HepG2 (cell line): Measurements from ENCODE around the gene TLDC2. TPM values are rescaled to one million over a fixed set of nuclear protein-coding genes. Genes with fewer than 3 reads are reported as not detected.

Experiments
- ATAC-seq: fragments of 200-7000 bp; cut with Tn5 transposase; 3 replicates; pipeline ENCODE4 v1.9.1; 2020; ENCODE audit warnings: mild to moderate bottlenecking, moderate library complexity
- BruUV-seq: library from RNA; stranded (reverse); fragments of 400-500 nt; replicated peaks from 2 replicates; lab custom pipeline; 2021; lab: Mats Ljungman, UMichigan
- CTCF ChIA-PET: fragments of 300-600 bp; formaldehyde crosslinking; extraction: SDS; loops from one replicate; lab custom pipeline; 2021; ENCODE audit warnings: low total read pairs, inconsistent platforms, low intra/inter-chr PET ratio; lab: Yijun Ruan, JAX
- POLR2A ChIA-PET: fragments of 350-600 bp; sonication (Branson Sonifier 250); formaldehyde crosslinking; loops from one replicate; lab custom pipeline; 2020; ENCODE audit warnings: antibody characterized with exemption, inconsistent platforms; lab: Yijun Ruan, JAX
- DNase-seq: peaks from one replicate; pipeline ENCODE4 v3.0.0-alpha.2; 2015; ENCODE audit warnings: low spot score
- FAIRE-seq: peaks from 3 replicates; lab custom pipeline; 2011; peaks lifted over from hg19 to GRCh38; lab: Jason Lieb, UNC
- H2AFZ ChIP-seq: one replicate; pipeline ENCODE4 v1.6.1; 2011; ENCODE audit warnings: low read length, inconsistent platforms
- H3K27ac ChIP-seq: fragments of 300-600 bp; 3 replicates; pipeline ENCODE4 v1.8.0; 2011; ENCODE audit warnings: mixed run types, mild to moderate bottlenecking, mixed read lengths, low read length, inconsistent platforms; ENCODE audit not compliant: insufficient read depth; ENCODE audit errors: extremely low read length
- H3K27me3 ChIP-seq, 2 experiments: fragments of 200-600 bp in 1 of 2; 2 replicates in 1 of 2; 3 replicates in 1 of 2; pipeline versions ENCODE4 v1.6.0 to v1.8.0; 2011; ENCODE audit warnings: low read length in 2 of 2, mild to moderate bottlenecking in 2 of 2, moderate library complexity in 2 of 2, inconsistent platforms in 1 of 2; ENCODE audit not compliant: insufficient read depth in 2 of 2, control insufficient read depth in 1 of 2
- H3K36me3 ChIP-seq, 2 experiments: fragments of 200-600 bp in 1 of 2; replicated peaks in 1 of 2; 2 replicates in 1 of 2; 3 replicates in 1 of 2; pipeline versions ENCODE4 v1.5.1 to v1.8.0; 2011; ENCODE audit warnings: low read length in 2 of 2, inconsistent platforms in 1 of 2; ENCODE audit not compliant: insufficient read depth in 2 of 2, control insufficient read depth in 1 of 2
- H3K4me1 ChIP-seq: 2 replicates; pipeline ENCODE4 v1.5.1; 2012; ENCODE audit warnings: low read length, inconsistent platforms; ENCODE audit not compliant: insufficient read depth
- H3K4me2 ChIP-seq: 2 replicates; pipeline ENCODE4 v1.6.0; 2011; ENCODE audit warnings: low read depth, low read length, inconsistent platforms
- H3K4me3 ChIP-seq, 3 experiments: fragments of 200-600 bp in 1 of 3; sonication (generic), shearing (Covaris generic) in 1 of 3; replicated peaks in 1 of 3; 2 replicates each; pipeline ENCODE4 v1.5.1; 2011 to 2016; ENCODE audit warnings: low read length in 3 of 3, inconsistent platforms in 2 of 3, low read depth in 2 of 3, mild to moderate bottlenecking in 2 of 3, control low read depth in 1 of 3, mixed read lengths in 1 of 3; ENCODE audit not compliant: insufficient read depth in 1 of 3
- H3K79me2 ChIP-seq: one replicate; pipeline ENCODE4 v1.6.1; 2011; ENCODE audit warnings: low read length, inconsistent platforms; ENCODE audit not compliant: insufficient read depth
- H3K9ac ChIP-seq: 2 replicates; pipeline ENCODE4 v1.6.0; 2011; ENCODE audit warnings: mild to moderate bottlenecking, low read depth, low read length, inconsistent platforms; ENCODE audit not compliant: insufficient read depth
- H3K9me3 ChIP-seq: 2 replicates; pipeline ENCODE4 v1.5.1; 2012; ENCODE audit warnings: mild to moderate bottlenecking, low read length
- H4K20me1 ChIP-seq: 2 replicates; pipeline ENCODE4 v1.6.0; 2011; ENCODE audit warnings: inconsistent platforms, mild to moderate bottlenecking, low read length, moderate library complexity; ENCODE audit not compliant: insufficient read depth
- FOXO1 ChIP-seq: sonication (generic); formaldehyde crosslinking; IDR thresholded peaks from 2 replicates; pipeline ENCODE4 v1.4.0; 2020; ENCODE audit warnings: missing genetic modification reagents
- HES4 ChIP-seq: sonication (generic); formaldehyde crosslinking; IDR thresholded peaks from 2 replicates; pipeline ENCODE4 v1.9.0; 2021; ENCODE audit warnings: mild to moderate bottlenecking, missing genetic modification reagents, borderline replicate concordance
- HMG20B ChIP-seq: conservative IDR thresholded peaks from 2 replicates; pipeline ENCODE4 v1.6.1; 2016; ENCODE audit warnings: missing genetic modification reagents, missing compliant biosample characterization
- MAFF ChIP-seq: IDR thresholded peaks from 2 replicates; pipeline ENCODE4 v1.6.1; 2011; ENCODE audit warnings: low read depth, low read length, improper control_type of control experiment
- MAFK ChIP-seq, 2 experiments: IDR thresholded peaks in 1 of 2; conservative IDR thresholded peaks in 1 of 2; 2 replicates each; pipeline ENCODE4 v1.6.1; 2011; ENCODE audit warnings: improper control_type of control experiment in 2 of 2, low read length in 2 of 2
- RORA ChIP-seq: sonication (generic); formaldehyde crosslinking; IDR thresholded peaks from 2 replicates; pipeline ENCODE4 v1.5.0; 2020; ENCODE audit warnings: mild to moderate bottlenecking, missing genetic modification reagents, moderate library complexity
- SUZ12 ChIP-seq: fragments of 150-350 bp; IDR thresholded peaks from 2 replicates; pipeline ENCODE4 v1.6.1; 2014; ENCODE audit warnings: low read depth, low read length
- WIZ ChIP-seq: sonication (generic); formaldehyde crosslinking; IDR thresholded peaks from 2 replicates; pipeline ENCODE4 v1.5.1; 2020; ENCODE audit warnings: mild to moderate bottlenecking, missing genetic modification reagents
- ZMYM3 ChIP-seq: sonication (generic); formaldehyde crosslinking; IDR thresholded peaks from 2 replicates; pipeline ENCODE4 v1.5.1; 2020; ENCODE audit warnings: mild to moderate bottlenecking, missing genetic modification reagents
- WGBS: methylation state at CpG from one replicate; pipeline ENCODE4 v1.1.6; 2017; ENCODE audit warnings: low lambda C conversion rate; 5-methylcytosine and 5-hydroxymethylcytosine counted together
- in situ Hi-C: cut with HindIII; loops from 2 replicates; pipeline ENCODE4 v1.10.0; 2017; ENCODE audit warnings: low pct_unique_long_range_greater_than_20kb; ENCODE audit not compliant: extremely low pct_ligation_motif_present
- intact Hi-C: fragments of 100-400 bp; cut with micrococcal nuclease; formaldehyde crosslinking; loops from one replicate; pipeline ENCODE4 v1.10.0; 2022; ENCODE audit not compliant: unreplicated experiment
- polyA plus RNA-seq, 8 experiments: library from polyadenylated mRNA; depleted of rRNA in 3 of 8; stranded (reverse) in 7 of 8; unstranded in 1 of 8; fragments of >200 nt; fragmentation: Illumina TruSeq in 4 of 8; extraction: Trizol in 4 of 8; gene quantifications; 2 replicates each; pipeline versions ENCODE4 v1.2.1 to v1.2.3, GENCODE V29; 2011 to 2016; ENCODE audit warnings: low read depth in 4 of 8, missing spikeins in 1 of 8, mixed read lengths in 1 of 8; ENCODE audit not compliant: insufficient read depth in 1 of 8
- total RNA-seq, 5 experiments: library from RNA; depleted of rRNA; stranded (reverse); fragments of >200 nt; fragmentation: Illumina TruSeq; extraction: Trizol; gene quantifications; 2 replicates each; pipeline ENCODE4 v1.2.3, GENCODE V29; 2016; ENCODE audit warnings: low read depth in 1 of 5
- TF ChIP-seq, protein P1 (sequence below): sonication (generic); formaldehyde crosslinking; IDR thresholded peaks from 2 replicates; pipeline ENCODE4 v1.4.0; 2020; ENCODE audit warnings: missing genetic modification reagents

TLDC2 gene
- total and polyA plus RNA-seq, 2 of the 13 experiments (the other 11 are each of a cell fraction or from before 2014, with no cell fraction given): 1.5 to 1.6 TPM

DNA sequence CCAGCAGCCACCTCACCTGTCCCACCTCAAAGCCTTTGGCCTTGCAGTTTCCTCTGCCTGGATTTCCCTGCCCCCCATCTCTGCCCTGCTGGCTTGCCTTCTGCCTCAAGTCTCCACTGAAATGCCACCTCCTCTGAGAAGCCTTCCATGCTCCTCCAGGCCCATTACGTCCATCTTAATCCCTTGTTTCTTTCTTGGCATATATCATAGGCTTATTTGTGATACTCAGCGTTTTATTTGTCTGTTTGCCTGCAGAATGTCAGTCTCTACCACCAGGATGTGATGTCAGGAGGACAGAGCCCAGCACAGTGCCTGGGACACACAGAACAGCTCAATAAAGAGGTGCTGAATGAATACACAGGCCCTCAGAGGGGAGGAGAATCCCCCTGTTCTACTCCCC lies 24.4 kb upstream of the TLDC2 start:
- ATAC-seq: no peak
- peaks cover 7% of the 10 kb centered on the region for H3K79me2 ChIP-seq
- in situ Hi-C loops: no loop called here
- peaks cover 24% of the 10 kb centered on the region for H3K4me1 ChIP-seq
- no peak overlapping the region for H3K27ac ChIP-seq
- no peak overlapping the region for H3K4me3 ChIP-seq
- FAIRE-seq: peak; percentile 15
- no peak overlapping the region for H3K4me2 ChIP-seq
- 80% methylated on average over 2 of the region's 2 CpGs for WGBS
- no TSS peak for BruUV-seq
- POLR2A ChIA-PET: no interaction called here
- TF ChIP-seq MAFK (conservative IDR thresholded peaks at IDR 0.05 in 1 of 2, IDR thresholded peaks at IDR 0.05 in 1 of 2; ENCODE audit: low read length in 2 of 2) (peak; percentile 76), FOXO1 (no peak), RORA (CRISPR knock-in tag) (no peak), SUZ12 (no peak), HES4 (CRISPR knock-in tag) (0 out of 2 replicates have a peak, but pooled peaks have one; percentile 20), ZMYM3 (CRISPR knock-in tag) (peak; percentile 65), HMG20B (CRISPR knock-in tag) (no peak), MAFF (peak; percentile 55; the same call in 1 of the 2 replicates), WIZ (CRISPR knock-in tag) (no peak)
- TF ChIP-seq, protein P1, sequence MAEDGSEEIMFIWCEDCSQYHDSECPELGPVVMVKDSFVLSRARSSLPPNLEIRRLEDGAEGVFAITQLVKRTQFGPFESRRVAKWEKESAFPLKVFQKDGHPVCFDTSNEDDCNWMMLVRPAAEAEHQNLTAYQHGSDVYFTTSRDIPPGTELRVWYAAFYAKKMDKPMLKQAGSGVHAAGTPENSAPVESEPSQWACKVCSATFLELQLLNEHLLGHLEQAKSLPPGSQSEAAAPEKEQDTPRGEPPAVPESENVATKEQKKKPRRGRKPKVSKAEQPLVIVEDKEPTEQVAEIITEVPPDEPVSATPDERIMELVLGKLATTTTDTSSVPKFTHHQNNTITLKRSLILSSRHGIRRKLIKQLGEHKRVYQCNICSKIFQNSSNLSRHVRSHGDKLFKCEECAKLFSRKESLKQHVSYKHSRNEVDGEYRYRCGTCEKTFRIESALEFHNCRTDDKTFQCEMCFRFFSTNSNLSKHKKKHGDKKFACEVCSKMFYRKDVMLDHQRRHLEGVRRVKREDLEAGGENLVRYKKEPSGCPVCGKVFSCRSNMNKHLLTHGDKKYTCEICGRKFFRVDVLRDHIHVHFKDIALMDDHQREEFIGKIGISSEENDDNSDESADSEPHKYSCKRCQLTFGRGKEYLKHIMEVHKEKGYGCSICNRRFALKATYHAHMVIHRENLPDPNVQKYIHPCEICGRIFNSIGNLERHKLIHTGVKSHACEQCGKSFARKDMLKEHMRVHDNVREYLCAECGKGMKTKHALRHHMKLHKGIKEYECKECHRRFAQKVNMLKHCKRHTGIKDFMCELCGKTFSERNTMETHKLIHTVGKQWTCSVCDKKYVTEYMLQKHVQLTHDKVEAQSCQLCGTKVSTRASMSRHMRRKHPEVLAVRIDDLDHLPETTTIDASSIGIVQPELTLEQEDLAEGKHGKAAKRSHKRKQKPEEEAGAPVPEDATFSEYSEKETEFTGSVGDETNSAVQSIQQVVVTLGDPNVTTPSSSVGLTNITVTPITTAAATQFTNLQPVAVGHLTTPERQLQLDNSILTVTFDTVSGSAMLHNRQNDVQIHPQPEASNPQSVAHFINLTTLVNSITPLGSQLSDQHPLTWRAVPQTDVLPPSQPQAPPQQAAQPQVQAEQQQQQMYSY (CRISPR knock-in tag): no peak
- TF ChIP-seq, all 625 proteins: peak for 4
- Histone ChIP-seq H3K27me3 (no peaks in the 10 kb centered on the region), H4K20me1 (peaks cover 5% of the 10 kb centered on the region; the same call in 1 of the 2 replicates), H3K36me3 (peaks cover 2 to 3% of the 10 kb centered on the region in 2 experiments; a peak in 1 of 5 replicates), H2AFZ (no peak overlapping the region), H3K9ac (no peak overlapping the region), H3K9me3 (no peaks in the 10 kb centered on the region; the same call in 1 of the 2 replicates)
- DNase-seq: no peak
- CTCF ChIA-PET: no interaction called here
- intact Hi-C loops: no loop called here
